HG03095 (cell line): ENCODE data around the gene FMNL2.
A peak's percentile ranks its signal among the peaks of the same experiment; 100 is the strongest.

Source experiments
- ATAC-seq: cut with Tn5 transposase; IDR thresholded peaks from one replicate; pipeline ENCODE4 v1.9.1; 2021; ENCODE audit warnings: moderate library complexity; ENCODE audit not compliant: unreplicated experiment

The FMNL2 gene

GRCh38 chr2:152632736-152633135, 297.8 kb downstream of the FMNL2 start:
- no peak for ATAC-seq

- ATAC-seq = peak; percentile 61
Measured at GRCh38 chr2:152635635-152636298, 300.8 kb downstream of the FMNL2 start.

GRCh38 chr2:152637251-152637650, 302.3 kb downstream of the FMNL2 start:
- ATAC-seq = no peak

- no peak for ATAC-seq
Measured at GRCh38 chr2:152638056-152638455, 303.1 kb downstream of the FMNL2 start.

- ATAC-seq = no peak
Measured at GRCh38 chr2:152638590-152638989, 303.6 kb downstream of the FMNL2 start.

- ATAC-seq = no peak
Measured at GRCh38 chr2:152644189-152644873, 309.4 kb downstream of the FMNL2 start.

- no peak for ATAC-seq
Measured at GRCh38 chr2:152646264-152646663, 311.3 kb downstream of the FMNL2 start.

- ATAC-seq = no peak
Measured at GRCh38 chr2:152646775-152647174, 311.8 kb downstream of the FMNL2 start.

- no peak for ATAC-seq
Measured at GRCh38 chr2:152647552-152647951, 312.6 kb downstream of the FMNL2 start.

GRCh38 chr2:152648336-152648735, 313.4 kb downstream of the FMNL2 start:
- no peak for ATAC-seq

GRCh38 chr2:152649997-152650396, 315.0 kb downstream of the FMNL2 start:
- ATAC-seq = no peak

GRCh38 chr2:152650768-152651371, 315.9 kb downstream of the FMNL2 start:
- no peak for ATAC-seq

- no peak for ATAC-seq
Measured at GRCh38 chr2:152651834-152652233, 316.9 kb downstream of the FMNL2 start.

GRCh38 chr2:152655880-152656279, 320.9 kb downstream of the FMNL2 start:
- ATAC-seq = no peak

- peak; percentile 68 for ATAC-seq
Measured at GRCh38 chr2:152657043-152657442, 322.1 kb downstream of the FMNL2 start.

- no peak for ATAC-seq
Measured at GRCh38 chr2:152658221-152658620, 323.2 kb downstream of the FMNL2 start.

GRCh38 chr2:152661076-152661475, 326.1 kb downstream of the FMNL2 start:
- ATAC-seq = no peak

GRCh38 chr2:152664725-152665124, 329.8 kb downstream of the FMNL2 start:
- no peak for ATAC-seq

- ATAC-seq = no peak
Measured at GRCh38 chr2:152674334-152674733, 339.4 kb downstream of the FMNL2 start.

- no peak for ATAC-seq
Measured at GRCh38 chr2:152676461-152676860, 341.5 kb downstream of the FMNL2 start.

- ATAC-seq = no peak
Measured at GRCh38 chr2:152678808-152679207, 343.8 kb downstream of the FMNL2 start.

- ATAC-seq = no peak
Measured at GRCh38 chr2:152682663-152683062, 347.7 kb downstream of the FMNL2 start.
